GM23248 (cell line): ENCODE data around the gene FGA.

Experiments used
- EZH2 ChIP-seq: fragments of 200-600 bp; sonication (generic); IDR thresholded peaks from 2 replicates; pipeline ENCODE4 v1.6.1; 2018; ENCODE audit warnings: antibody characterized with exemption, mild to moderate bottlenecking; ENCODE audit not compliant: insufficient read depth, poor library complexity, severe bottlenecking
- EZH2phosphoT487 ChIP-seq: fragments of 200-600 bp; sonication (generic); IDR thresholded peaks from 2 replicates; pipeline ENCODE4 v1.6.1; 2018; ENCODE audit warnings: antibody characterized with exemption, moderate library complexity, mild to moderate bottlenecking, low read depth; ENCODE audit not compliant: insufficient read depth

DNA sequence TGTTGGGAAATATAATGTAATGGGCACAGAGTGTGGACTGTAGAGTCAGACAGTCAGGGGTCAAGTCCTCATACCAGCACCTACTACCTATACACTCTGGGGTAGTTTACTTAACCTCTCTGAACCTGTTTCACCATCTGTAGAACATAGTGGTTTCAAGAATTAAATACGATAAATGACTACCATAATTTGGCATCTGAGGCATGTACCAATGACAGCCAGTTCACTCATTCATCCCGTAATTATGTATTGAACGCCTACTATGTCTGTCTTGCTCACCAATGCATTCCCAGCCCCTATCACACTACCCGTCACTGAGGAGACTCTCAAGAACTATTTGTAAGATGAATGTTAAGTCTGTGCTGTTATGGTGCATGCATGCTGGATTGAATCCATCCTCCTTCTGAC lies 29.7 kb downstream of the FGA start:
- TF ChIP-seq EZH2 (no peak), EZH2phosphoT487 (no peak)
